Measurements from ENCODE around the gene TMCC1. TPM values are rescaled to one million over a fixed set of nuclear protein-coding genes. Genes with fewer than 3 reads are reported as not detected.

Gene TMCC1
- total RNA-seq, 2 donors from 2014 or later, result 20.0 to 21.7 TPM

DNA sequence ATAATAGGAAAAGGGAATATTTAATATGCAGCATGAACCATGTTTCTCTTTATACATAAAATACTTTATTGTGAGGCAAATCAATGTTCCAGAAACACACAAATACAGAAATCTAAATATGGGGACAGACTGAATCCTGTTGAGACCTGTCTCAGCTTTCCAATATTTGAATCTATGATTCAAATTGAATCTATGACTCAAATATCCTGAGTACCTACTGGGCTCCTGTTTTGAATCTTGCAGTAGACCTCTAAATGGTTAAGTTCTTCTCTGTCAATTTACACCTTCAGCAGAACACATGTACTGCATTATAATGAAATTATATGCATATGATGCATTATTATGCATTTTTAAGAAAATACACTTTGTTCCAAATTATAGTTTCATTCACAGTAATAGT, 143.8 kb downstream of the TMCC1 start:
- Histone ChIP-seq H3K4me3 (no peak overlapping the region), H3K27me3 (no peaks in the 10 kb centered on the region)
- TF ChIP-seq, protein P1, sequence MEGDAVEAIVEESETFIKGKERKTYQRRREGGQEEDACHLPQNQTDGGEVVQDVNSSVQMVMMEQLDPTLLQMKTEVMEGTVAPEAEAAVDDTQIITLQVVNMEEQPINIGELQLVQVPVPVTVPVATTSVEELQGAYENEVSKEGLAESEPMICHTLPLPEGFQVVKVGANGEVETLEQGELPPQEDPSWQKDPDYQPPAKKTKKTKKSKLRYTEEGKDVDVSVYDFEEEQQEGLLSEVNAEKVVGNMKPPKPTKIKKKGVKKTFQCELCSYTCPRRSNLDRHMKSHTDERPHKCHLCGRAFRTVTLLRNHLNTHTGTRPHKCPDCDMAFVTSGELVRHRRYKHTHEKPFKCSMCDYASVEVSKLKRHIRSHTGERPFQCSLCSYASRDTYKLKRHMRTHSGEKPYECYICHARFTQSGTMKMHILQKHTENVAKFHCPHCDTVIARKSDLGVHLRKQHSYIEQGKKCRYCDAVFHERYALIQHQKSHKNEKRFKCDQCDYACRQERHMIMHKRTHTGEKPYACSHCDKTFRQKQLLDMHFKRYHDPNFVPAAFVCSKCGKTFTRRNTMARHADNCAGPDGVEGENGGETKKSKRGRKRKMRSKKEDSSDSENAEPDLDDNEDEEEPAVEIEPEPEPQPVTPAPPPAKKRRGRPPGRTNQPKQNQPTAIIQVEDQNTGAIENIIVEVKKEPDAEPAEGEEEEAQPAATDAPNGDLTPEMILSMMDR (IDR thresholded peaks at IDR 0.05), result no peak

DNA sequence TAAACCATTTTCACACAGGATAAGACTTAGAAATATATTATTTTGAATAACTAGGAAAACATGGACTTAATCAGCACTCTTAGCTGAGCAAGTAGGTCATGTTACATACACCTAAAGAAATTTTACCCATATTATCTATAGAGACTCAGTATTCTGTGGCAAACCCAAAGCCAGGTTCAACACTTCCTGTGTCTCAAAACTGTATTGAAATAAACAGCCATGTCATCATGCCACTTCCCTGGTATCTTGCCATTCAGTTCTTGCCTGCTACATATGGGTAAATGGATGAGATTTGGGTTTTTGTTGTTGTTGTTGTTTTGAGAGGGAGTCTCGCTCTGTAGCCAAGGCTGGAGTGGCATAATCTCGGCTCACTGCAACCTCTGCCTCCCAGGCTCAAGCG, 145.5 kb downstream of the TMCC1 start:
- Histone ChIP-seq H3K4me1 (no peaks in the 10 kb centered on the region), H3K36me3 (no peaks in the 10 kb centered on the region), H3K4me3 (no peak overlapping the region), H3K27me3 (no peaks in the 10 kb centered on the region), H3K27ac (no peak overlapping the region), H3K9me3 (no peaks in the 10 kb centered on the region)
- TF ChIP-seq, protein P1 (IDR thresholded peaks at IDR 0.05), result no peak
- DNase-seq (ENCODE audit: low spot score), result no peak

More for the DNA sequence above, 143.8 kb downstream of the TMCC1 start:
- DNase-seq (ENCODE audit: low spot score), result no peak
- Histone ChIP-seq H3K36me3 (no peaks in the 10 kb centered on the region), H3K27ac (no peak overlapping the region), H3K4me1 (no peaks in the 10 kb centered on the region), H3K9me3 (no peaks in the 10 kb centered on the region)

DNA sequence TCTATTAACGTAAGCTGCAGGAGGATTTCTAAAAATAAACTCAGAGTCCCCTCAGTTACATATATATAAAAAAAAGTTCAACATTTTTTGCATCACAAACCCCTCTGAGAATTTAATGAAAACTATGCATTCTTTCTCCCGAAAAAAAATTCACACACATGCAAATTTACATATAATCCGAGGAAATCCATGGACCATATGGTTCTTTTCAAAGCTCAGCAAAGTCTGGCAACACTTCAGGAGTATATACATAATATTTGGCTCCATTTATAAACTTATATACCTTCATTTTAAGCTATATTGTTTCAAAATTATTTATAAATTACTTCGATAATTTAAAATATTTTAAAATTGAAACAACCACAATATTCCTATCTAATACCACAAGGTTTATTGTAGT, 146.4 kb downstream of the TMCC1 start:
- Histone ChIP-seq H3K4me3 (no peak overlapping the region), H3K27me3 (no peaks in the 10 kb centered on the region), H3K4me1 (no peaks in the 10 kb centered on the region), H3K36me3 (no peaks in the 10 kb centered on the region), H3K27ac (no peak overlapping the region), H3K9me3 (no peaks in the 10 kb centered on the region)
- TF ChIP-seq, protein P1 (IDR thresholded peaks at IDR 0.05), result no peak
- DNase-seq (ENCODE audit: low spot score), result no peak

DNA sequence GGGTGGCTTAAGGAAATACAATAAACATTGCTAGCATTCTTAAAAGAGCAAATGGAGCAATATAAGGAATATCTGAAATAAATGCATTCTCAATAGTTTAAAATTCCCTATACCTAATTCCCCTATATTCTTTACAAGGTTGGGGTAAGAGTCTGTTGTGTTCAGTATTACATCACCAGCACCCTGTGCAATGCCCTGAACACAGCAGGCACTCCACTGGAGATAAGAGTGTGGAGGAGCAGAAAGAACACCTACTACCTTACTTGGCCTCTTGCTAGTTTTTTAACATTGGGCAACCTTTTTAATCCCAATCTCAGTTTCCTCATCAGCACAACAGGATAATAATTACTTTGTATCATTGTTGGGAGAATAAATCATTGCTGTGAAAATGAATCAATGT, 146.9 kb downstream of the TMCC1 start:
- H3K4me3 ChIP-seq, result no peak overlapping the region
- TF ChIP-seq, protein P1 (IDR thresholded peaks at IDR 0.05), result no peak
- no peak overlapping the region for H3K27ac ChIP-seq
- H3K4me1 ChIP-seq, result no peaks in the 10 kb centered on the region
- H3K36me3 ChIP-seq, result no peaks in the 10 kb centered on the region
- H3K9me3 ChIP-seq, result no peaks in the 10 kb centered on the region
- H3K27me3 ChIP-seq, result no peaks in the 10 kb centered on the region
- no peak for DNase-seq (ENCODE audit: low spot score)

DNA sequence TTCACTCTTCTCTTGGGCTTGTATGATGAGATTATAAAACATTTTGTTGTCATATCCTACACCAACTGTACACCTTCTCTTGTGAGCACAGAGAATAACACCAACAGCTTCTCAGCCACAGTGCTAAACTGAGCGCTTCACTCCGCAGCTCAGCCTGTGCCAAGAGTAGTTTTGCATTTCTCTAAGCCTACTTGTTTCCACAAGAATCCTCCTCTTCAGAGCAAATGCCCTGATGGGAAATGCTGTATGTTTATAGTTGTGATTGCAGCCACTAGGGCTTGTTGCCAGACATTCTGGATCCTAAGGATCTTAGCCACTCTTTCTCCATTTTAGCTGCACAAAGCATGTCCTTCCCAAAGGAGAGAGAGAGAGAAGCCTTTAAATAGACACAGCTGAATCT, 148.3 kb downstream of the TMCC1 start:
- TF ChIP-seq, protein P1 (IDR thresholded peaks at IDR 0.05), result no peak
- H3K27me3 ChIP-seq, result no peaks in the 10 kb centered on the region
- no peak overlapping the region for H3K27ac ChIP-seq
- H3K4me3 ChIP-seq, result no peak overlapping the region
- DNase-seq (ENCODE audit: low spot score), result no peak
- no peaks in the 10 kb centered on the region for H3K4me1 ChIP-seq
- no peaks in the 10 kb centered on the region for H3K36me3 ChIP-seq
- no peaks in the 10 kb centered on the region for H3K9me3 ChIP-seq

DNA sequence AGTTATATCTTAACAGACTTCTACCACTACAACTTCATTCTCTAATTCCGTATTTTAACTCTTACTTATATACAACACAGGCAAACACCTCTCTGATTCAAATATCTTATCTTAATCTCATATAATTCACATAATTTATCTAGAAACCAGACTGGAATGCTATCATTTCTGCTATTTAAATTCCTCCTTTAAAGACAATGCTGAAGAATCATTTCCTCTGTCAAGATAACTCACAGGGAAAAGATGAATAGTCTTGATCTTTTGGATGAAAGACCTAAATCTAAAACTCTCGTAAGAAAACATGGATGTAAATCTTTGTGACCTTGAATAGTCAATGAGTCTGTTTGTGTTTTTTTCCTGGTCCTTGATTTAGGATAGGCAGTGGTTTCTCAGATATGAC, 151.7 kb downstream of the TMCC1 start:
- H3K4me3 ChIP-seq, result no peak overlapping the region
- TF ChIP-seq, protein P1 (IDR thresholded peaks at IDR 0.05), result no peak
- DNase-seq (ENCODE audit: low spot score), result no peak
- H3K27me3 ChIP-seq, result no peaks in the 10 kb centered on the region
- no peaks in the 10 kb centered on the region for H3K4me1 ChIP-seq
- no peaks in the 10 kb centered on the region for H3K36me3 ChIP-seq
- no peaks in the 10 kb centered on the region for H3K9me3 ChIP-seq
- H3K27ac ChIP-seq, result no peak overlapping the region
